GM19397 (cell line): ENCODE data around the gene NUMB.

Experiments used
- ATAC-seq: cut with Tn5 transposase; IDR thresholded peaks from one replicate; pipeline ENCODE4 v1.9.1; 2021; ENCODE audit warnings: mild to moderate bottlenecking, moderate library complexity; ENCODE audit not compliant: unreplicated experiment

The NUMB gene

DNA sequence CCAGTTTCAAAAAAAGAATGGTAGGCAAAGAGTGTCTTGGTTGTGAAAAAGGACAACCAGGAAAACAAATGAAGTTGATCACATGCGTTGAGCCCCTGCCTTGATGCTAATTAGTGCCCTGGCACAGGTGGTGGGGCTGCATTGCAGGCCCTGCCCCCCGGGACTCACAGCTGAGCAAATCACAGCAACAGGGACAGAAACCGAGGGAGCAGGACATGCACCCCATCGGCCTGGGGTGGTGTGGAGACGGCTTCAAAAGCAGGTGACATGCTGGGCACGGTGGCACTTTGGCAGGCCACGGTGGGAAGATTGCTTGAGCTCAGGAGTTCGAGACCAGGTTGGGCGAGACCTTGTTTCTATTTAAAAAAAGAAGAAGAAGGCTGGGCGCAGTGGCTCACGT lies 222.2 kb downstream of the NUMB start:
- ATAC-seq, result no peak

DNA sequence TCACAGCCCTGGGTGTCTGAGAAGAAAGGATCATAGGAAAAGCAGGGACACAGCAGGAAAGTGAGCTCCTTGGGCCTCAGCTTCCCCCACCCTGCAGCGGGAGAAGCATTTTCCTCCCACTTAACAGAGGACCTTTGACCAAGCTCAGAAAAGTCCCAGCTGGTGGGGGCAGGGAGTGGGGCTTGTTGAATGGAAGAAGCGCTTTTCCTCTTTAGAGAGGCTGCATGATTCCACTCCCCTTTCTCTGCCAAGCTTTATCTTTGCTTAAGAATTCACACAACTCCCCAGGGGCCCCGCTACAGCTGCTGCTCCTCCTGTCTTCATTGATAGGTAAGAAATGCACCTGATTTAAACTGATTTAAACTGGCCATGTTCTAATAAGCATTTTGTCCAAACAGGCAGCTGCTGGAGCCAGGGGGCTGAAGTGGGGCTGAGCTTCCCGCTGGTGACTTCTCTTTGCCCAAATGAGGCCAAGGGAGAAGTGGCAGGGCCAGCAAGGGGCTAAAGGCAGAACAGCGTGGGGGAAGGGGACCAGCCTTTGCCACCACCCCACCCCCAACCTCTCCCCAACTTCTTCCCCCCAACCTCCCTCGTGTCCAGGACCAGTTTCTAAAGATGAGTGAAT lies 222.7 kb downstream of the NUMB start:
- ATAC-seq, result no peak

DNA sequence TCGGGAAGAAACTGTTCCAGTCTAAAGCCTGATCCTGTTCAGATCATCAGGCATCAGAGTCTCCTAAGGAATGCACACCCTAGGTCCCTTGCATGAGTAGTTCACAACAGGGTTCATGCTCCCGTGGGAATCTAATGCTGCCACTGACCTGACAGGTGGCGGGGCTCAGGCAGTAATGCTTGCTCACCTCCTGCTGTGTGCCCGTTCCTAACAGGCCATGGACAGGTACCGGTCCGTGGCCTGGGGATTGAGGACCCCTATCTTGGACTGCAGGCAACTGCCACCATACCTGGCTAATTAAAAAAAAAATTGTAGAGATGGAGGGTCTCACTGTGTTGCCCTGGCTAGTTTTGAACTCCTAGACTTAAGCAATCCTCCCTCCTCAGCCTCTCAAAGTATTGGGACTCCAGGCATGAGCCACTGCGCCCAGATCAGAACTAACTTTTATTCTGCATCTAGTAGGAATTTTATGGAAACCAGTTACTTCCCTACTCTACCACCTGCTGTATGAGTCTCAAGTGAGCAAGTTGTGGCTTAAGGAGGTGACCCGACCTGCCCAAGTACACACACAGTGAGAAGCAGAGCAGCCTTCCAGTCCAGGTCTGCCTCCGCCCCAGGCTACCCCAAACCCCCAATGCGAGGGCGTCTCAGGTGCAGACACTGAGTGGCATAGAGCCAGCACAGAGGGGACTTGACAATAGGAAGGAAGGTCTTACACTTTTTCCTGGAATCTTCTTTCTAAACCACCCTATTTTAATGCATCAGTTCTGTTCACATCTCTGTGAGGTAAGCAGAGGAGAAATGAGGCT lies 223.6 kb downstream of the NUMB start:
- no peak for ATAC-seq

DNA sequence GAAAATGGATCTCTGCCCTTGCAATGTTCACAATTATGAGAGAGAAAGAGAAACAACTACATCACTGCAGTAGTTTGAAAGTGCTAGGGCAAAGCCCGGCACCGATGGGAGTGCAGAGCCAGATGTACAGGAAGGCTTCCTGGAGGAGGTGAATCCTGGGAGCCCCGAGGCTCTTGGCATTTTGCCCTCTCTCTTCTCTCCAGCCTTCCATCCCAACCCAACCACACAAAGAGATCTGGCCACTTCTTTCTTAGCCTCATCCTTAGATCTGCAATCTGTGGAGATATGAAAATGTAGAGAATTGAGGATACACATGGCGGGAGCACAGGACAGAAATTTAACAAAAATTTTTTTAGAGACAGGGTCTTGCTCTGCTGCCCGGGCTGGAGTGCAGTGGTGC lies 224.3 kb downstream of the NUMB start:
- no peak for ATAC-seq

DNA sequence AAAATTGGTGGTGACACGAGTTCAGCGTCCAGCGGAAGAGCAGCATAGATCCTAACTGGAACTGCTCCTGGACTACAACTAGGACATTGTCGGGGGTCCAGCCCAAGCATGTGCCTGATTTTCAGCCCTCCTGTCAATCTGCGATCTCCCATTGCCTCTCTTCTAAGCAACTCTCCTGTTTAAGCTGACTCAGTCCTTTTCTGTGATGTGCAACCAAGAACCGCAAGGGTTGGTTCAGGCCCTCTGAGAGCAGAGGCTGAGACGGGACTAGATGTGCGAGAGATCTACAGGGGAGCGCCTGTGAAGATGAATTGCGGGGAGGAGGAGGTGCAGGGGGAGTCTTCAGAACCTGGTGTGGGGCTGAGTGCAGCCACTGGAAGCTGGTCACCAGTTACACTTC lies 224.8 kb downstream of the NUMB start:
- ATAC-seq, result no peak

DNA sequence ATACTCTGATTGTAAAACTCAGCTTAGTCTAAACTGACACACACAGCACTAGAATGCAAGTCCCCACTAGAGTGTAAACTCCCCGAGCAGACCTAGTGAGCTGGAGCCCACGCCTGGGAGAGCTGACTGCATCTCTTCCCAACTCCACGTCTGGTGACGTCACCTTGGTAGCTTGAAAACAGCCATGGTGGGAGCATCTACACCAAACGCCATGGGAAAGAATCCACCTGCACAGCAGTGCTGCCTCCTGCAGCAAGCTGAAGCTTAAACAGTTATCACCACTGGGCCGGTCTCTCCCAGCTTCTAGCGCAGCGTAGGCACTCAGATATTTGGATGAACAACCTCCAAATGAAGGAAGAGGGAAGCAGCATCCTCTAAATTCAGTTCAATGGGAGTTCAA lies 225.4 kb downstream of the NUMB start:
- no peak for ATAC-seq

DNA sequence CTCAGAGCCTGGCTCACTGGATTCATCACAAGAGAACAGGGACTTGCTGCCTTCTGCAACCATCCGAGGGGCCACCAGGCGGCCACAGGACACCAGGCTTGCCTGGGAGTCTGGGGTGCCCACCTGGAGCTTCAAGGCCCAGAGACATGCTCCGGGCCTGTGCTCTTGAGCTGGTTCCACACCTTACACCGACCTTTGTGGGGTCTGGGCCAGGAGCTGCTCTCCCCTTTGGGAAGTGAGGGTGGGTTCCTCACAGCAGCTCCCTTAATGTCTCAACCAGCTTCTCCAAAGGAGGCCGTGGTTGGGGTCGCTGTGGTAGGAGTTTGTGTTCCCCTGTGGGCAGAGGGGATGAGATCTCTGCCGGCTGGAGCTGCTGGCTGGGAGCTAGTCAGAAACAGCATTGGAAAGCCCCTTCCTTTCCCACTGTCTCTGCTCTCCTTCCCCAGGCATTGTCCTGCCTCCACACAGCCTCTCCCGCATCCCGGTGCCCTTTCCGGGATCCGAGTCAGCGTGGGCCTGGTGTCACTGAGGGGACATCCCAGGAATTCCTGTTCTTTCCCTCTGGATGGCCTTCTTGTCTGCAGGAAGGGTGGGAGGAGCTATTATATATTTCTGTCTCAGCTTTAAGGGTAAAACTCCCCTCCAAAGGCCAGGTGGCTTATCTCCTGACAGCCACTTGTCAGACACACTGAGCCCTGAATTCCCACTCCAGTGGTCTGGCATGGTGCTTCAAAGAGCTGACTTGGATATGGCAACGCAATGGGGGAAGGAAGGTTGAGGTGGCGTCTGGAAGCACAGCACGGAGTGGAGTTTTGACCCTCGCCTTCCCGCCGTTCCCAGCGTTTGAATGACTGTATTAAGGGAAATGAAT lies 226.1 kb downstream of the NUMB start:
- ATAC-seq, result no peak

DNA sequence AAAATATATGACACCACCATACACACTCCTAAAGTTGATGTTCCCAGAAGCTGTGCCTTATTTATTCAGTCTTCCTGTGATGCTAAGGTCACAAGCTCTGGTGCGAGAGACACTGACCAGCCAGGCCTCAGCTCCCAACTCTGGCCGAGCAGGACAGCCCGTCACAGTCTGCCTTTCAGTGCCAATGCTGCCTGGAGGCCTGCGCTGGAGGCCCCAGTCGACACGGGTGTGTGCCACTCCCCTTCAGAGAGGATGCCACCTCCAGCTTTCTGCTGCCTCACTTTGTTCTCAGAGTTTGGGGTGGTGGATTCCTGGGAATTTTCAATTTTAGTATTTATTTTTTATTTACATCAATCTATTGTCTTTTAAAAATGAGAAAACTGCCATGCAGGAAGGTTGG lies 228.3 kb downstream of the NUMB start:
- no peak for ATAC-seq

DNA sequence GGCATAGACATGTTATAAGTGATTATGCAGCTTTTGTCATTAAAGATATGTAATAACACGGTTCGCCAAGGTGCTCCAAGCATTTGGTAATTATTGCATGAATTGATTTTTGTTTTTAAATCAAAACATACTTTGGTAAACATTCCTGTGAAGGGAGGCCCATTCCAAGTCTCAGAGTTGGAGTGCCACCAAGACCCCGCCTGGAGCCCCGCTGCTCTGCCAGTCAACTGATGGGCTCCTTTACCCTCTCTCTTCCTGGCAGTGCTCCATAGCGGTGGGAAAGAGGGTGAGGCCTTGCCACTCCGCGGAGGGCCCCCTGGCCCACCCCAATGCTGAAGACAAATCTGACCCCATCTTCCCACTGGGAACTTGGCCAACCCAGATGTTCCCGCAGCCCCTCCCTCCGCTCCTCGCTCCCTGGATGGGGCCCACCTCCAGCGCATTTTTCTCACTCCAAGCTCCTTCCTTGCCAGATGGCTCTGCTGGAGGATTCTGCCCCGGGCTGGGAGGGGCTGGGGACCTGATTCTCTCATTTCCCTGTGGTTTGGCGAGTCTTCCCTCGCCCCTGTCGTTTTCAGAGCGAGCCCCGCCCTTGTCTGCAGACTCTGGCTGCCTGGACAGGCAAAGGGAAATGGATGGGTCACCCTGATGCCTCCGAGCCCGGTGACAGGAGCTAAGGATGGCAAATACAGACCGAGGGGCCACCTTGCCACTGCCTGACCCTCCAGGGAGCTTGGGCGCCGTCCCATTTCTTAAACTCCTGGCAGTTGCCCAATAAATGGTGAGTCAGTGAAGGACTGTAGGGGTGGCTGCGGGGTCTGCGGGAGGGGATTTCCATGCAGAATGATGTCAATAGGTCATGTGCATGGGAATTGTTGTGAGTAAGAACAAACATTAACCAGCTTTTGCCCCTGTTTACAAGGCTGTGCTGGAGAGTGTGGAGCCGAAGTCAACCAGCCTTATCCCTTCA lies 230.2 kb downstream of the NUMB start:
- ATAC-seq, result no peak

DNA sequence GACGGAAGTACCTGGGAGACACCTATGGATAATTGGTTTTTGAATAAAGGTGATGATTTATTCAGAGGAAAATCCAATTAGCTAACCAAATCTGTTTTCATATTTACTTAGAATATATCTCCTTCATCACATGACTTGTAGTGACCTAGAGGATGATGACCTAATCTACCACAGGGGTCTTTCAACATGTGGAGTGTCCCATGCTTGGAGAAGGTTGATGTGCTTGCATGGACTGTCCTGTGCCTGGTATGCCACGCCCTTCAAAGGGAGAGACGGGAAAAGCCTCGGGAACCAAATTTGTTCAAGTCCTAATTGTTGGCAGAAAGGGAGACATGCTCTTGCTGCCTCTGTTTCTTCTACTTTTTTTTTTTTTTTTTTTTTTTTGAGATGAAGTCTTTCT lies 232.8 kb downstream of the NUMB start:
- no peak for ATAC-seq
